GM12878 (cell line): ENCODE results near the gene GRIK5.

ENCODE experiments used
- CHD2 ChIP-seq: IDR thresholded peaks from 2 replicates; pipeline ENCODE4 v1.6.1; 2011; ENCODE audit warnings: low read depth, low read length, improper control_type of control experiment, borderline replicate concordance
- EZH2 ChIP-seq: IDR thresholded peaks from 2 replicates; pipeline ENCODE4 v1.6.1; 2012; ENCODE audit warnings: low read depth, mild to moderate bottlenecking, control low read depth, inconsistent platforms, low read length, borderline replicate concordance; ENCODE audit not compliant: control insufficient read depth
- HCFC1 ChIP-seq: fragments of 150-350 bp; IDR thresholded peaks from 2 replicates; pipeline ENCODE4 v1.6.1; 2014; ENCODE audit warnings: low read length
- HDAC2 ChIP-seq: fragments of 200-600 bp; sonication (generic); IDR thresholded peaks from 2 replicates; pipeline ENCODE4 v1.6.1; 2017
- MTA3 ChIP-seq: IDR thresholded peaks from 2 replicates; pipeline ENCODE4 v1.6.1; 2012; ENCODE audit warnings: low read length, inconsistent platforms, borderline replicate concordance
- POLR2A ChIP-seq: IDR thresholded peaks from 2 replicates; pipeline ENCODE4 v1.6.1; 2011; ENCODE audit warnings: low read depth, mild to moderate bottlenecking, low read length
- SMAD5 ChIP-seq: IDR thresholded peaks from 2 replicates; pipeline ENCODE4 v1.6.1; 2016; ENCODE audit warnings: antibody characterized with exemption, low read depth
- SPI1 ChIP-seq: IDR thresholded peaks from 2 replicates; pipeline ENCODE4 v1.6.1; 2011; ENCODE audit warnings: low read depth, mild to moderate bottlenecking, low read length, moderate library complexity, borderline replicate concordance; ENCODE audit not compliant: insufficient read depth
- STAT3 ChIP-seq: IDR thresholded peaks from 2 replicates; pipeline ENCODE4 v1.6.1; 2011; ENCODE audit warnings: low read depth, low read length, improper control_type of control experiment
- TF ChIP-seq, protein P1 (sequence below): fragments of 450-650 bp; formaldehyde crosslinking; IDR thresholded peaks from 2 replicates; pipeline ENCODE4 v1.4.0; 2020; ENCODE audit warnings: mild to moderate bottlenecking, moderate library complexity
- TF ChIP-seq, protein P2 (sequence below), 3 experiments: IDR thresholded peaks in 2 of 3; conservative IDR thresholded peaks in 1 of 3; 2 replicates each; pipeline ENCODE4 v1.5.1; 2011; ENCODE audit warnings: low read depth in 3 of 3, low read length in 3 of 3, mild to moderate bottlenecking in 3 of 3, control low read depth in 2 of 3, moderate library complexity in 2 of 3, inconsistent platforms in 1 of 3, mixed read lengths in 1 of 3; ENCODE audit not compliant: control insufficient read depth in 2 of 3, insufficient read depth in 1 of 3; ENCODE audit errors: extremely low read depth in 1 of 3
- TF ChIP-seq, protein P3 (sequence below): IDR thresholded peaks from 2 replicates; pipeline ENCODE4 v1.6.1; 2012; ENCODE audit warnings: mild to moderate bottlenecking, low read depth, low read length

DNA sequence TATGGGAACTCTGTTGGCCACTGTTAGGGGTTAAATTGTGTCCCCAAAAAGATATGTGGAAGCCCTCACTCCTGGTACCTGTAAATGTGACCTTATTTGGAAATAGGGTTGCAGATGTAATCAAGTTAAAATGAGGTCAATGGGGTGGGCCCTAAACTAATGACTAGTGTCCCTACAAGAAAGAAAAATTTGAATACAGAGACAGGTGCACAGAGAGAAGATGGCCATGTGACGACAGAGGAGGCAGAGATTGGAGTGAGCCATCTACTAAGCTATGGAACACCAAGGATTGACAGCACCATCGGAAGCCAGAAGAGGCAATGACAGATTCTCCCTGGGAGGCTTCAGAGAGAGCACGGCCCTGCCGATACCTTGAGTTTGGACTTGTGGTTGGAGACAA is 45.7 kb upstream of the GRIK5 start:
- TF ChIP-seq, protein P1, sequence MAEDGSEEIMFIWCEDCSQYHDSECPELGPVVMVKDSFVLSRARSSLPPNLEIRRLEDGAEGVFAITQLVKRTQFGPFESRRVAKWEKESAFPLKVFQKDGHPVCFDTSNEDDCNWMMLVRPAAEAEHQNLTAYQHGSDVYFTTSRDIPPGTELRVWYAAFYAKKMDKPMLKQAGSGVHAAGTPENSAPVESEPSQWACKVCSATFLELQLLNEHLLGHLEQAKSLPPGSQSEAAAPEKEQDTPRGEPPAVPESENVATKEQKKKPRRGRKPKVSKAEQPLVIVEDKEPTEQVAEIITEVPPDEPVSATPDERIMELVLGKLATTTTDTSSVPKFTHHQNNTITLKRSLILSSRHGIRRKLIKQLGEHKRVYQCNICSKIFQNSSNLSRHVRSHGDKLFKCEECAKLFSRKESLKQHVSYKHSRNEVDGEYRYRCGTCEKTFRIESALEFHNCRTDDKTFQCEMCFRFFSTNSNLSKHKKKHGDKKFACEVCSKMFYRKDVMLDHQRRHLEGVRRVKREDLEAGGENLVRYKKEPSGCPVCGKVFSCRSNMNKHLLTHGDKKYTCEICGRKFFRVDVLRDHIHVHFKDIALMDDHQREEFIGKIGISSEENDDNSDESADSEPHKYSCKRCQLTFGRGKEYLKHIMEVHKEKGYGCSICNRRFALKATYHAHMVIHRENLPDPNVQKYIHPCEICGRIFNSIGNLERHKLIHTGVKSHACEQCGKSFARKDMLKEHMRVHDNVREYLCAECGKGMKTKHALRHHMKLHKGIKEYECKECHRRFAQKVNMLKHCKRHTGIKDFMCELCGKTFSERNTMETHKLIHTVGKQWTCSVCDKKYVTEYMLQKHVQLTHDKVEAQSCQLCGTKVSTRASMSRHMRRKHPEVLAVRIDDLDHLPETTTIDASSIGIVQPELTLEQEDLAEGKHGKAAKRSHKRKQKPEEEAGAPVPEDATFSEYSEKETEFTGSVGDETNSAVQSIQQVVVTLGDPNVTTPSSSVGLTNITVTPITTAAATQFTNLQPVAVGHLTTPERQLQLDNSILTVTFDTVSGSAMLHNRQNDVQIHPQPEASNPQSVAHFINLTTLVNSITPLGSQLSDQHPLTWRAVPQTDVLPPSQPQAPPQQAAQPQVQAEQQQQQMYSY (CRISPR knock-in tag) = no peak
- TF ChIP-seq, protein P2, sequence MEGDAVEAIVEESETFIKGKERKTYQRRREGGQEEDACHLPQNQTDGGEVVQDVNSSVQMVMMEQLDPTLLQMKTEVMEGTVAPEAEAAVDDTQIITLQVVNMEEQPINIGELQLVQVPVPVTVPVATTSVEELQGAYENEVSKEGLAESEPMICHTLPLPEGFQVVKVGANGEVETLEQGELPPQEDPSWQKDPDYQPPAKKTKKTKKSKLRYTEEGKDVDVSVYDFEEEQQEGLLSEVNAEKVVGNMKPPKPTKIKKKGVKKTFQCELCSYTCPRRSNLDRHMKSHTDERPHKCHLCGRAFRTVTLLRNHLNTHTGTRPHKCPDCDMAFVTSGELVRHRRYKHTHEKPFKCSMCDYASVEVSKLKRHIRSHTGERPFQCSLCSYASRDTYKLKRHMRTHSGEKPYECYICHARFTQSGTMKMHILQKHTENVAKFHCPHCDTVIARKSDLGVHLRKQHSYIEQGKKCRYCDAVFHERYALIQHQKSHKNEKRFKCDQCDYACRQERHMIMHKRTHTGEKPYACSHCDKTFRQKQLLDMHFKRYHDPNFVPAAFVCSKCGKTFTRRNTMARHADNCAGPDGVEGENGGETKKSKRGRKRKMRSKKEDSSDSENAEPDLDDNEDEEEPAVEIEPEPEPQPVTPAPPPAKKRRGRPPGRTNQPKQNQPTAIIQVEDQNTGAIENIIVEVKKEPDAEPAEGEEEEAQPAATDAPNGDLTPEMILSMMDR (IDR thresholded peaks at IDR 0.05 in 2 of 3, conservative IDR thresholded peaks at IDR 0.05 in 1 of 3; ENCODE audit: control insufficient read depth in 2 of 3, extremely low read depth in 1 of 3, insufficient read depth in 1 of 3, low read depth in 3 of 3, low read length in 3 of 3) = no peak
- TF ChIP-seq POLR2A (no peak), HDAC2 (no peak), HCFC1 (no peak), SMAD5 (no peak), EZH2 (no peak), MTA3 (no peak), STAT3 (no peak), SPI1 (no peak), CHD2 (no peak)
- TF ChIP-seq, protein P3, sequence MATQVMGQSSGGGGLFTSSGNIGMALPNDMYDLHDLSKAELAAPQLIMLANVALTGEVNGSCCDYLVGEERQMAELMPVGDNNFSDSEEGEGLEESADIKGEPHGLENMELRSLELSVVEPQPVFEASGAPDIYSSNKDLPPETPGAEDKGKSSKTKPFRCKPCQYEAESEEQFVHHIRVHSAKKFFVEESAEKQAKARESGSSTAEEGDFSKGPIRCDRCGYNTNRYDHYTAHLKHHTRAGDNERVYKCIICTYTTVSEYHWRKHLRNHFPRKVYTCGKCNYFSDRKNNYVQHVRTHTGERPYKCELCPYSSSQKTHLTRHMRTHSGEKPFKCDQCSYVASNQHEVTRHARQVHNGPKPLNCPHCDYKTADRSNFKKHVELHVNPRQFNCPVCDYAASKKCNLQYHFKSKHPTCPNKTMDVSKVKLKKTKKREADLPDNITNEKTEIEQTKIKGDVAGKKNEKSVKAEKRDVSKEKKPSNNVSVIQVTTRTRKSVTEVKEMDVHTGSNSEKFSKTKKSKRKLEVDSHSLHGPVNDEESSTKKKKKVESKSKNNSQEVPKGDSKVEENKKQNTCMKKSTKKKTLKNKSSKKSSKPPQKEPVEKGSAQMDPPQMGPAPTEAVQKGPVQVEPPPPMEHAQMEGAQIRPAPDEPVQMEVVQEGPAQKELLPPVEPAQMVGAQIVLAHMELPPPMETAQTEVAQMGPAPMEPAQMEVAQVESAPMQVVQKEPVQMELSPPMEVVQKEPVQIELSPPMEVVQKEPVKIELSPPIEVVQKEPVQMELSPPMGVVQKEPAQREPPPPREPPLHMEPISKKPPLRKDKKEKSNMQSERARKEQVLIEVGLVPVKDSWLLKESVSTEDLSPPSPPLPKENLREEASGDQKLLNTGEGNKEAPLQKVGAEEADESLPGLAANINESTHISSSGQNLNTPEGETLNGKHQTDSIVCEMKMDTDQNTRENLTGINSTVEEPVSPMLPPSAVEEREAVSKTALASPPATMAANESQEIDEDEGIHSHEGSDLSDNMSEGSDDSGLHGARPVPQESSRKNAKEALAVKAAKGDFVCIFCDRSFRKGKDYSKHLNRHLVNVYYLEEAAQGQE = no peak
